H1 (cell line): ENCODE results near the gene OR52I1. TPM values are rescaled to one million over a fixed set of nuclear protein-coding genes. Genes with fewer than 3 reads are reported as not detected.

ENCODE experiments used
- CTCF ChIA-PET: fragments of 300-600 bp; sonication (Branson Sonifier 250); formaldehyde crosslinking; loops from one replicate; lab custom pipeline; 2021; ENCODE audit not compliant: partially characterized antibody; lab: Charles Lee
- POLR2A ChIA-PET: fragments of 300-600 bp; sonication (Branson Sonifier 250); formaldehyde crosslinking; loops from one replicate; lab custom pipeline; 2021; ENCODE audit warnings: inconsistent platforms; ENCODE audit not compliant: partially characterized antibody; lab: Charles Lee
- DNase-seq, 2 experiments: peaks; one replicate each; pipeline versions ENCODE4 v3.0.0 to v3.0.0-alpha.2; 2010 to 2022; ENCODE audit warnings: low spot score in 2 of 2, low read depth in 1 of 2, mixed read lengths in 1 of 2
- FAIRE-seq: peaks from 2 replicates; lab custom pipeline; 2011; peaks lifted over from hg19 to GRCh38; lab: Jason Lieb, UNC
- H2AFZ ChIP-seq: 2 replicates; pipeline ENCODE4 v1.8.1; 2012; ENCODE audit warnings: low read length, inconsistent platforms
- H2AK5ac ChIP-seq: 2 replicates; pipeline ENCODE4 v1.6.1; 2013; ENCODE audit warnings: low read depth, low read length
- H2BK120ac ChIP-seq: replicated peaks from 2 replicates; pipeline ENCODE3; 2013; ENCODE audit warnings: low read depth, low read length, inconsistent platforms
- H2BK12ac ChIP-seq: 2 replicates; pipeline ENCODE4 v1.6.1; 2013; ENCODE audit warnings: low read depth, low read length
- H2BK15ac ChIP-seq: 2 replicates; pipeline ENCODE4 v1.6.1; 2013; ENCODE audit warnings: low read length
- H2BK20ac ChIP-seq: 2 replicates; pipeline ENCODE4 v1.6.1; 2013; ENCODE audit warnings: low read length
- H2BK5ac ChIP-seq: 2 replicates; pipeline ENCODE4 v1.6.1; 2013; ENCODE audit warnings: low read depth, low read length
- H3K14ac ChIP-seq: 2 replicates; pipeline ENCODE4 v1.6.1; 2013; ENCODE audit warnings: inconsistent platforms; ENCODE audit not compliant: insufficient read length
- H3K18ac ChIP-seq: 2 replicates; pipeline ENCODE4 v1.6.1; 2013; ENCODE audit warnings: low read length; ENCODE audit errors: extremely low read depth
- H3K23ac ChIP-seq: 2 replicates; pipeline ENCODE4 v1.6.1; 2013; ENCODE audit warnings: inconsistent platforms; ENCODE audit not compliant: insufficient read length
- H3K23me2 ChIP-seq: 2 replicates; pipeline ENCODE4 v1.6.1; 2013; ENCODE audit warnings: low read depth, low read length
- H3K27ac ChIP-seq: 2 replicates; pipeline ENCODE4 v1.6.1; 2011; ENCODE audit warnings: low read depth, low read length, inconsistent platforms
- H3K27me3 ChIP-seq, 4 experiments: replicated peaks in 1 of 4; 1 replicate in 1 of 4; 2 replicates in 3 of 4; pipeline versions ENCODE4 v1.6.1 to v1.8.1; 2011 to 2013; ENCODE audit warnings: low read length in 3 of 4, mild to moderate bottlenecking in 3 of 4, inconsistent platforms in 2 of 4, mixed read lengths in 2 of 4, moderate library complexity in 1 of 4; ENCODE audit not compliant: control insufficient read depth in 3 of 4, insufficient read depth in 3 of 4; ENCODE audit errors: extremely low read depth in 1 of 4
- H3K36me3 ChIP-seq, 4 experiments: 2 replicates each; pipeline versions ENCODE4 v1.6.1 to v1.8.1; 2011 to 2013; ENCODE audit warnings: mild to moderate bottlenecking in 4 of 4, low read length in 3 of 4, moderate library complexity in 2 of 4, control low read depth in 1 of 4, inconsistent platforms in 1 of 4; ENCODE audit not compliant: insufficient read depth in 4 of 4, control insufficient read depth in 2 of 4
- H3K4ac ChIP-seq: replicated peaks from 2 replicates; pipeline ENCODE3; 2013; ENCODE audit warnings: low read length, low read depth, mixed read lengths, inconsistent platforms; ENCODE audit not compliant: insufficient read length
- H3K4me1 ChIP-seq, 4 experiments: replicated peaks in 1 of 4; 1 replicate in 1 of 4; 2 replicates in 3 of 4; pipeline versions ENCODE4 v1.6.1 to v1.8.1; 2011 to 2013; ENCODE audit warnings: low read length in 3 of 4, inconsistent platforms in 2 of 4, mixed read lengths in 1 of 4; ENCODE audit not compliant: insufficient read depth in 4 of 4, control insufficient read depth in 3 of 4
- H3K4me2 ChIP-seq, 2 experiments: 2 replicates each; pipeline versions ENCODE4 v1.6.1 to v1.8.1; 2011 to 2013; ENCODE audit warnings: low read depth in 2 of 2, low read length in 2 of 2, control low read depth in 1 of 2, inconsistent platforms in 1 of 2, mild to moderate bottlenecking in 1 of 2; ENCODE audit not compliant: insufficient read depth in 1 of 2
- H3K4me3 ChIP-seq, 4 experiments: fragments of 200-600, 300-600 bp in 1 of 4; sonication (generic), shearing (Covaris generic), sonication (Bioruptor Twin) in 1 of 4; 2 replicates each; pipeline versions ENCODE4 v1.5.1 to v1.8.1; 2011 to 2016; ENCODE audit warnings: low read length in 4 of 4, low read depth in 3 of 4, control low read depth in 2 of 4, inconsistent platforms in 2 of 4, mild to moderate bottlenecking in 2 of 4, mixed read lengths in 1 of 4, moderate library complexity in 1 of 4; ENCODE audit not compliant: insufficient read depth in 2 of 4; ENCODE audit errors: extremely low read depth in 1 of 4
- H3K56ac ChIP-seq: replicated peaks from 2 replicates; pipeline ENCODE3; 2013; ENCODE audit warnings: low read depth, mild to moderate bottlenecking, mixed read lengths, low read length, inconsistent platforms; ENCODE audit not compliant: insufficient read length
- H3K79me1 ChIP-seq: 2 replicates; pipeline ENCODE4 v1.6.1; 2013; ENCODE audit warnings: low read depth, low read length, control low read depth
- H3K79me2 ChIP-seq, 2 experiments: 2 replicates each; pipeline versions ENCODE4 v1.6.1 to v1.8.1; 2012 to 2013; ENCODE audit warnings: low read length in 2 of 2, mild to moderate bottlenecking in 2 of 2, inconsistent platforms in 1 of 2; ENCODE audit not compliant: insufficient read depth in 2 of 2, control insufficient read depth in 1 of 2
- H3K9ac ChIP-seq, 4 experiments: replicated peaks in 1 of 4; 1 replicate in 1 of 4; 2 replicates in 3 of 4; pipeline versions ENCODE4 v1.6.1 to v1.8.1; 2011 to 2013; ENCODE audit warnings: low read depth in 3 of 4, low read length in 3 of 4, control low read depth in 2 of 4, mild to moderate bottlenecking in 2 of 4, moderate library complexity in 2 of 4, inconsistent platforms in 1 of 4; ENCODE audit errors: extremely low read depth in 1 of 4
- H3K9me3 ChIP-seq, 2 experiments: 2 replicates each; pipeline versions ENCODE4 v1.6.1 to v1.8.1; 2012 to 2013; ENCODE audit warnings: mild to moderate bottlenecking in 2 of 2, moderate library complexity in 2 of 2, control low read depth in 1 of 2, inconsistent platforms in 1 of 2, low read depth in 1 of 2, low read length in 1 of 2, mixed read lengths in 1 of 2; ENCODE audit not compliant: insufficient read depth in 2 of 2
- H4K20me1 ChIP-seq, 2 experiments: replicated peaks in 1 of 2; 2 replicates each; pipeline versions ENCODE3 to v1.8.1; 2011 to 2013; ENCODE audit warnings: inconsistent platforms in 2 of 2, low read length in 2 of 2, mild to moderate bottlenecking in 1 of 2; ENCODE audit not compliant: insufficient read depth in 2 of 2, control insufficient read depth in 1 of 2
- H4K5ac ChIP-seq: 2 replicates; pipeline ENCODE4 v1.6.1; 2013; ENCODE audit warnings: low read length, low read depth, mixed read lengths, inconsistent platforms; ENCODE audit not compliant: insufficient read length
- H4K8ac ChIP-seq: 2 replicates; pipeline ENCODE4 v1.8.0; 2013; ENCODE audit warnings: mild to moderate bottlenecking, moderate library complexity, low read length, inconsistent platforms; ENCODE audit not compliant: insufficient read depth; ENCODE audit errors: extremely low read depth
- H4K91ac ChIP-seq: replicated peaks from 2 replicates; pipeline ENCODE3; 2013; ENCODE audit warnings: low read length, mixed read lengths, inconsistent platforms; ENCODE audit not compliant: insufficient read length
- POLR2AphosphoS5 ChIP-seq: IDR thresholded peaks from 2 replicates; pipeline ENCODE4 v1.6.1; 2011; ENCODE audit warnings: low read depth, low read length
- SIN3A ChIP-seq, 2 experiments: IDR thresholded peaks in 1 of 2; conservative IDR thresholded peaks in 1 of 2; 2 replicates each; pipeline ENCODE4 v1.6.1; 2011 to 2012; ENCODE audit warnings: low read length in 2 of 2, improper control_type of control experiment in 1 of 2, low read depth in 1 of 2, mild to moderate bottlenecking in 1 of 2
- SRF ChIP-seq: IDR thresholded peaks from 2 replicates; pipeline ENCODE4 v1.6.1; 2011; ENCODE audit warnings: mild to moderate bottlenecking, low read depth, low read length, moderate library complexity
- SUZ12 ChIP-seq: fragments of 200-600 bp; sonication (generic); IDR thresholded peaks from 2 replicates; pipeline ENCODE4 v1.6.1; 2012; ENCODE audit warnings: mild to moderate bottlenecking, inconsistent platforms, low read length, moderate library complexity, mixed read lengths
- WGBS, 2 experiments: shearing (Covaris generic) in 1 of 2; methylation state at CpG; one replicate each; pipeline versions ENCODE4 v1.1.6 to v1.1.7; 2013 to 2015; ENCODE audit warnings: low lambda C conversion rate in 2 of 2, mixed read lengths in 2 of 2, inconsistent platforms in 1 of 2, low coverage in 1 of 2, missing lambda C conversion rate in 1 of 2; ENCODE audit not compliant: insufficient replicate concordance in 2 of 2, insufficient coverage in 1 of 2, insufficient read length in 1 of 2; ENCODE audit errors: extremely low coverage in 1 of 2, missing lambda C conversion rate in 1 of 2; 5-methylcytosine and 5-hydroxymethylcytosine counted together
- polyA plus RNA-seq, 7 experiments: library from polyadenylated mRNA; depleted of rRNA in 3 of 7; stranded (reverse) in 5 of 7; unstranded in 2 of 7; fragments of >200 nt in 5 of 7; fragments of 200-250 nt in 2 of 7; gene quantifications; 1 replicate in 5 of 7; 2 replicates in 1 of 7; 4 replicates in 1 of 7; pipeline versions ENCODE4 v1.2.1 to v1.2.3, GENCODE V29; 2011 to 2013; ENCODE audit warnings: missing spikeins in 2 of 7, mixed read lengths in 2 of 7
- total RNA-seq: library from RNA; stranded (reverse); fragmentation: NEBNext Ultra II Directional; extraction: Animal tissue kit (Norgen Biotek cat#: 25700); gene quantifications from 2 replicates; pipeline ENCODE4 v1.2.1, GENCODE V29; 2021
- TF ChIP-seq, protein P1 (sequence below): IDR thresholded peaks from 2 replicates; pipeline ENCODE4 v1.6.1; 2012; ENCODE audit warnings: inconsistent platforms

OR52I1 gene
- total and polyA plus RNA-seq, 2 of the 8 experiments (the other 6 are each of a cell fraction or from before 2014, with no cell fraction given), result not detected

DNA sequence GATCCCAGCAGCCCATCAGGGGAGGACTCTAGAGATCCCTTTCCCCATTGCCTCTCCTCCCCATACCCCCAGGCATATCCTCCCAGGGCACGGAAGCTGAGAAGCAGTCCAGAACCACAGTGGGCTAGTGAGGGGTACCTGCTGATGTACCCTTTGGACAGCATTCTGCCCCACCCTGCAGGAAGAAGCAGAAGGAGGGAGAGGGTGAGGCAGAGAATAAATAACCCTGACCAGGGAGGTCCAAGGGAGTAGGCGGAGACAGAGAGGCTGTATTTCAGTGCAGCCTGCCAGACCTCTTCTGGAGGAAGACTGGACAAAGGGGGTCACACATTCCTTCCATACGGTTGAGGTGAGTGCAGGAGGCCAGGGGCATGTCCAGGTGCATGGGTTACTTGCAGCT is 49.8 kb downstream of the OR52I1 start, which contains the start of gene OR51E1:
Gene OR51E1, plus strand, starts transcription at position 301 of the 400 bp plus-strand sequence. CDS start 8,545 bp downstream, outside the sequence.
- Histone ChIP-seq H3K79me2 (no peaks in the 10 kb centered on the region), H3K4ac (no peak within 1 kb of the TSS), H3K4me1 (no peaks in the 10 kb centered on the region), H4K5ac (no peak within 1 kb of the TSS), H4K91ac (no peak within 1 kb of the TSS), H2BK120ac (no peak within 1 kb of the TSS), H2BK15ac (peak within 1 kb of the TSS; percentile 31; the same call in 1 of the 2 replicates), H4K8ac (no peak within 1 kb of the TSS), H3K4me3 (no peak within 1 kb of the TSS), H2AK5ac (no peak within 1 kb of the TSS), H3K27ac (no peak within 1 kb of the TSS), H3K14ac (no peak within 1 kb of the TSS), H3K23ac (no peak within 1 kb of the TSS), H3K9ac (no peak within 1 kb of the TSS), H3K56ac (no peak within 1 kb of the TSS), H3K27me3 (no peaks in the 10 kb centered on the region), H2BK5ac (no peak within 1 kb of the TSS), H3K9me3 (no peaks in the 10 kb centered on the region; a peak in 1 of 4 replicates), H3K23me2 (no peaks in the 10 kb centered on the region)
- ChIA-PET POLR2A (no interaction called here), CTCF (interaction anchor here (0.7 to 1.4 kb wide), 3 partner anchors 8 to 183 kb away, joined by 3 to 4 read pairs (median 3); no protein-coding TSS in a partner anchor)
- FAIRE-seq, result no peak
- DNase-seq, result no peak
- TF ChIP-seq, protein P1, sequence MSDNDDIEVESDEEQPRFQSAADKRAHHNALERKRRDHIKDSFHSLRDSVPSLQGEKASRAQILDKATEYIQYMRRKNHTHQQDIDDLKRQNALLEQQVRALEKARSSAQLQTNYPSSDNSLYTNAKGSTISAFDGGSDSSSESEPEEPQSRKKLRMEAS, result no peak
- no peak for TF ChIP-seq SRF
- no peak for TF ChIP-seq SUZ12
- TF ChIP-seq POLR2AphosphoS5, result no peak
- no peak for TF ChIP-seq SIN3A (conservative IDR thresholded peaks at IDR 0.05 in 1 of 2, IDR thresholded peaks at IDR 0.05 in 1 of 2; ENCODE audit: low read depth in 1 of 2, low read length in 2 of 2)
- TF ChIP-seq, all 59 proteins: peak for 0
- Histone ChIP-seq H4K20me1 (no peaks in the 10 kb centered on the region), H3K36me3 (no peaks in the 10 kb centered on the region), H3K79me1 (no peaks in the 10 kb centered on the region), H2BK20ac (no peak within 1 kb of the TSS), H2BK12ac (no peak within 1 kb of the TSS), H3K18ac (no peak within 1 kb of the TSS), H3K4me2 (no peak within 1 kb of the TSS), H2AFZ (no peak within 1 kb of the TSS; the same call in 1 of the 2 replicates)
- WGBS, 2 experiments, result 75% methylated on average over 3 of the region's 3 CpGs; no CpG with 5 or more reads in 1 of the 2 experiments
